Measurements from ENCODE around the gene PVALEF. TPM values are rescaled to one million over a fixed set of nuclear protein-coding genes. Genes with fewer than 3 reads are reported as not detected.

The PVALEF gene
- total RNA-seq, 4 donors from 2014 or later = not detected

DNA sequence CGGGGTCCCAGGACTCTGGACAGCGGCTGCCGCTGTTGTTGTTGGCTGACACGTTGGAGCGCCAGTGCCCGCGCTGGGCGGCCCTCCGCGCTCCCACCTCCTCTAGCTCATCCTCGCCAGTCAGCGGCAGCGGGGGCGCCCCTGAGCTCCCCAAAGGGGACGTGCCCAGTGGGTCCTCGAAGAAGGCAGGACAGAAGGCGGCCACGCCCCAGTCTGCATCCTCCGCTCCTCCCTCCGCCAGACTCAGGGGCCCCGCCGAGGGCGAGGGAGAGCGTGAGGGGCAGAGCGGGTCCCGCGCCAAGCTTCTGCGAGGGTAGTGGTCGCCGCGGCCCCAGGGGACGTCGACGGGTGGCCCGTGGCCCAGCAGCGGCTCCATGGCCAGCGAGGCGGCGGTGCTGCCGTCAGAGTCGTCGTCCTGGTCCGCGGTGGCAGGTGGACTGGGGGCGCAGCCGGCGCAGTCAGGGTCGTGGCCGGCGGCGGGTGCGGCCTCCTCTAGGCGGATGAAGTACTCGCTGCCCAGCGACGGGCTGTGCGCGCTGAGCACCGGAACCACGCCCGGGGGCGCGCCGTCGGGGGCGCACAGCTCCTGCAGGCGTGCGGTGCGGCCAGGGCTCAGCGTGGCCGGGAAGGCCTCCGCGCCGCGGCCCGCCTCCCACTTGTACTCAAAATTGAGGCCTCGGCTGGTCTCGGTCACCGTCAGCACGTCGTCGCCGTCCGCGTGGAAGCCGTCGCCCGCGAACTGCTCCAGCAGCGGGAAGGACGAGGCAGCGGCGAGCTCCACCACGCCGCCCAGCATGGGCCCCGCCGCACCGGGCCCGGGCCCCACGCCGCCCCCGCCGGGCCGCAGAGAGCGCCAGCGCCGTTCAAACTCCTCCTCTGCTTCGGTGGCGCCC is 43.2 kb upstream of the PVALEF start:
- Histone ChIP-seq H3K4me3 (replicated peaks in 1 of 3) (no peak overlapping the region), H3K4me1 (peaks cover 6 to 13% of the 10 kb centered on the region in 2 donors), H3K27me3 (no peaks in the 10 kb centered on the region), H3K27ac (no peak overlapping the region), H3K9me3 (no peaks in the 10 kb centered on the region), H3K36me3 (no peaks in the 10 kb centered on the region)
- intact Hi-C loops (cut with DNase I) = no loop called here
- TF ChIP-seq POLR2A (IDR thresholded peaks at IDR 0.05) = no peak
- TF ChIP-seq, protein P1, sequence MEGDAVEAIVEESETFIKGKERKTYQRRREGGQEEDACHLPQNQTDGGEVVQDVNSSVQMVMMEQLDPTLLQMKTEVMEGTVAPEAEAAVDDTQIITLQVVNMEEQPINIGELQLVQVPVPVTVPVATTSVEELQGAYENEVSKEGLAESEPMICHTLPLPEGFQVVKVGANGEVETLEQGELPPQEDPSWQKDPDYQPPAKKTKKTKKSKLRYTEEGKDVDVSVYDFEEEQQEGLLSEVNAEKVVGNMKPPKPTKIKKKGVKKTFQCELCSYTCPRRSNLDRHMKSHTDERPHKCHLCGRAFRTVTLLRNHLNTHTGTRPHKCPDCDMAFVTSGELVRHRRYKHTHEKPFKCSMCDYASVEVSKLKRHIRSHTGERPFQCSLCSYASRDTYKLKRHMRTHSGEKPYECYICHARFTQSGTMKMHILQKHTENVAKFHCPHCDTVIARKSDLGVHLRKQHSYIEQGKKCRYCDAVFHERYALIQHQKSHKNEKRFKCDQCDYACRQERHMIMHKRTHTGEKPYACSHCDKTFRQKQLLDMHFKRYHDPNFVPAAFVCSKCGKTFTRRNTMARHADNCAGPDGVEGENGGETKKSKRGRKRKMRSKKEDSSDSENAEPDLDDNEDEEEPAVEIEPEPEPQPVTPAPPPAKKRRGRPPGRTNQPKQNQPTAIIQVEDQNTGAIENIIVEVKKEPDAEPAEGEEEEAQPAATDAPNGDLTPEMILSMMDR (IDR thresholded peaks at IDR 0.05) = no peak
- DNase-seq = no peak
- 80 to 82% methylated on average over 6 to 67 of the region's 109 CpGs for WGBS, 2 donors

DNA sequence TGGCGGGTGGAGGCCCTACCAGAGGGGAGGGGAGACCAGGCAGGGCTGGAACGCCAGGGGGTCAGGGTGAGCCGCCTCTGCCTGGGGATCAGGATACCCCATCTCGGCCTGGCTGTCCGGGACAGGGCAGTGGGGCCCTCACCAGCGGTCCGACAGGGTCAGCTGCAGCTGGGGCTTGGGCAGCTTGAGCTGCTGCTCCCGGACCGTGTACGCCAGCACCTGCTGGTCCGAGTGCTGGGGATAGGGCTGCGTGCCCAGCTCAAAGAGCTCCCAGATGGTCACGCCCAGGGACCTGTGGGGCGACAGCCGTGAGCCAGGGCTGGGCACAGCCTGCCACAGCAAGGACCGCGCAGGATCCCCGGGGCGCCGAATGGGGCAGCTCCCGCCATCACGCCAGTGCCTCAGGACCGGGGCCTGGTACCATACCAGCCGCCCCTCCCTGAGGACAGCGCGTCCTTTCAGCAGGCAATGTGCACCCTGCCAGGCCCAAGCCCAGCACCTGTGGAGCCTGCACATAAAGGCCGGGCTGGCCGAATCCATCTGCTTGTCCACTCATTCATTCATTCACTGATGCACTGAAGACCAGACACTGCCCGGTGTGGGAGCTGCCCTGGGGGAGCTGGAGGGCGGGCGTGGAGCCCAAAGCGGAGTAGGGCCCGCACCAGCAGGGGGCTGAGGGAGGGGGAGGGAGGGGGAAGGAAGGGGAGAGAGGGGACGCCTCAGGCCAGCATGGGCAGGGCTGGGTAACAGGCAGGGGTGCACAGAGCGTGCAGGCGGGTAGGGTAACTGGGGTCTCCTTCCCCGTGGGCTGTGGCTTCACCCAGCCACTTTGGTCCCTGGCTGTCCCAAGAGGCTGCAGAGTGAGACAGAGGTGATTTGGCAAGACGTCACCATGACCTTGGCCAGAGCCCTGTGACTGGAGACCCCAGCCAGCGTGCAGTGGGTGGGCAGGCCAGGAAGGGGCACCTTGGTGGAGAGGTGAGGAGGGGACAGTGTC is 42.0 kb upstream of the PVALEF start:
- Histone ChIP-seq H3K4me1 (peaks cover 6 to 13% of the 10 kb centered on the region in 2 donors), H3K36me3 (no peaks in the 10 kb centered on the region), H3K27ac (no peak overlapping the region), H3K27me3 (no peaks in the 10 kb centered on the region), H3K9me3 (no peaks in the 10 kb centered on the region), H3K4me3 (replicated peaks in 1 of 3) (no peak overlapping the region)
- WGBS, 2 donors = 88 to 92% methylated on average over 20 to 30 of the region's 39 CpGs
- DNase-seq = no peak
- TF ChIP-seq, protein P1 (IDR thresholded peaks at IDR 0.05) = no peak
- TF ChIP-seq POLR2A (IDR thresholded peaks at IDR 0.05) = no peak
- intact Hi-C loops (cut with DNase I) = no loop called here

DNA sequence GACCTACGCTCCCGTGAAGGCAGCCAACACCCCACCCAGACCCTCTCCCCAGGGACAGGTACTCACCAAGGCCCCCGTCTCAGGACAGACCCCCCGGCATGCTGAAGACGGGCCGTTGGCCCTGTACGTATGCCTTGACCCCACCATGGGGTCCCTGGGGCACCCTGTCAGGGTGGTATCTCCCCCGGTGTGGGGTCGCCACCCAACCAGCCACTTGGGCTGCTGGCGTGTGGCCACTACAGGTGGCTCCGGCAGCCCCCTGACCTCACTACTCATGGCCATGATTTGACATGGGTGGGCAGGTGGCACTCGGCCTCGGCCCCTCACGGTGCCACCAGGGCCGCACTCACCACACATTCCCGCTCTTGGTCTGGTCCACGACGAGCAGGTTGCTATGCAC is 40.9 kb upstream of the PVALEF start:
- no peak overlapping the region for H3K4me3 ChIP-seq (replicated peaks in 1 of 3)
- H3K27me3 ChIP-seq = no peaks in the 10 kb centered on the region
- 89 to 94% methylated on average over 7 to 9 of the region's 18 CpGs for WGBS, 2 donors
- DNase-seq = no peak
- H3K36me3 ChIP-seq = no peaks in the 10 kb centered on the region
- peaks cover under 1 to 4% of the 10 kb centered on the region in 2 donors for H3K4me1 ChIP-seq
- TF ChIP-seq, protein P1 (IDR thresholded peaks at IDR 0.05) = no peak
- TF ChIP-seq POLR2A (IDR thresholded peaks at IDR 0.05) = no peak
- no peaks in the 10 kb centered on the region for H3K9me3 ChIP-seq
- intact Hi-C loops (cut with DNase I) = no loop called here
- H3K27ac ChIP-seq = no peak overlapping the region

DNA sequence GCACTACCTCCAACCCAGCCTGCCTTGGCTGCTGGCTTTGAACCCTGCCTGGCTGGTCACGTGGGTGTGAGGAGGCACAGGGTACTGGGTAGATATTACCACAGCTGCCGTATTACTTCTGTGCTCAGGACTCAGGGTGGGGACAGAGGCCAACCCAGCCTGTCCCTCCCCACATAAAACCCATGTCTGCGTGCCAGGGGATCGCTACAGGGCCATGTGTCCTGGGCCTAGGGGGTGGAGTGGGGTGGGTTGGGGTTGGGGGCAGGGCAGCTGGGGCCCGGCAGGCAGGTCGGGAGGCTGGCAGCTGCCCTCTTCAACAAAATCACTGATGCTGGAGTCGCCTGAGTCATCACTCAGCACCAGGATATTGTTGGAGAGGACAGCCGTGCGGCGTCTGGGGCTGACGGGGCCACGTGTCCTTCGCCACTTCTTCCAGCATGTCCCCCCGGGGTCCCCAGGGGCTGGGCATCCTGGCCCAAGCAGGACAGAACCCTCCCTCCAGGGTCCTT is 39.7 kb upstream of the PVALEF start:
- Histone ChIP-seq H3K27ac (no peak overlapping the region), H3K4me1 (no peaks in the 10 kb centered on the region), H3K4me3 (replicated peaks in 1 of 3) (no peak overlapping the region), H3K9me3 (no peaks in the 10 kb centered on the region), H3K27me3 (no peaks in the 10 kb centered on the region), H3K36me3 (no peaks in the 10 kb centered on the region)
- intact Hi-C loops (cut with DNase I) = no loop called here
- DNase-seq = no peak
- no peak for TF ChIP-seq POLR2A (IDR thresholded peaks at IDR 0.05)
- TF ChIP-seq, protein P1 (IDR thresholded peaks at IDR 0.05) = no peak
- 70% methylated on average over 5 of the region's 14 CpGs; no CpG with 5 or more reads in 1 of the 2 donors for WGBS, 2 donors
